NCI-H128 (cell line): ENCODE data around the gene UNC5A.

Source experiments
- DNase-seq: peaks from one replicate; lab custom pipeline; 2025; ENCODE audit not compliant: unreplicated experiment; lab: John Stamatoyannopoulos, UW

Gene UNC5A

GRCh38 chr5:176799488-176799887, 10.9 kb upstream of the UNC5A start:
- no peak for DNase-seq

DNA sequence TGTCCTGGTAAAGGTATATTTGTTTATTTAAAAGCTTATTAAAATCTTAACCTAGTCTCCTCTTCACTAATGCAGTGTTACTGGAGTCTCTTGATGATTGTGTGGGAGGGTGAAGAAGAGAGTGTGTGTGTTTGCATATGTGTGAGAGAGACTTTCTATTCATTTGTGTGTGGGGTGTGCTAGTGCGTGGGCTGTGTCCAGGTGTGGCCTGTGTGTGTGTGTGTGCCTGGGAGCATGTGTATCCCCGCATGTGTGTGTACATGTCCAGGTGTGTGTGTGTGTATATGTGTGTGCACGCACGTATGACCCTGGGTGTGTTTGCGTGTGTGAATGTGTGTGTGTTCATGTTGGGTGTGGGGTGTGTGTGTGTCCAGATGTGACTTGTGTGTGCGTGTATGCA, 10.3 kb upstream of the UNC5A start:
- no peak for DNase-seq

DNA sequence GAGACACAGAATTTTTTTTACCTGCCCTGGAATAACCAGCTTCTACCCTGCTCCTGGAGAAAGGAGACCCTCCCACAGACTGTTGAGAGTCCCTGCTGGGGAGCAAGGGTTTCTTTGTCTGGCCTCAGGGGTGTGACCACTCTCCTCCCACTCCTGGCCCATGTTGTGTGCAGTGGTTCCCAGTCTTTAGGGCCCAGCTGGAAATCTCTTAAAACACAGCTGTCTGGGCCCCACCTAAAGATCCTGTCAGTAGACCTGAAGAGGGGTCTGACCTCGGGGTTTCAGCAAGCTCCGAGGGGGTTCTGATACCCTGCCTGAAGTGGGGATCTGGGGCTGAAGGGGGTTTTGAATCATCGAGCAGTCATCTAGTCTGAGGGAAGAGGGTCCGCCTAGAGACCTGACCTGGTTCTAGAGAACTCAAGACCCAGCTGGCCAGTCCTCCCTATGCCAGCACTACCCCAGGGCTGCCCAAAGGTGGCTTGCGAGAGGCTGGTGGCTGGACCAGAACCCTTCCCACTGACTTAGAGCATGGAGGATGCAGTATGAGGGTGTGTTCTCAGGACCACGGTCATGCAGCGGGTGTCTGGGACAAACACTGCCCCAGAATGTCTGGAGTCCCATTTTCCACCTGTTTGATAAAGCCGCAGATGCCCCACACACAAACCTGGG, 8.1 kb upstream of the UNC5A start:
- DNase-seq = no peak

- no peak for DNase-seq
Measured at GRCh38 chr5:176803068-176803942, 7.1 kb upstream of the UNC5A start.

- DNase-seq = no peak
Measured at GRCh38 chr5:176803943-176804498, 6.3 kb upstream of the UNC5A start.

DNA sequence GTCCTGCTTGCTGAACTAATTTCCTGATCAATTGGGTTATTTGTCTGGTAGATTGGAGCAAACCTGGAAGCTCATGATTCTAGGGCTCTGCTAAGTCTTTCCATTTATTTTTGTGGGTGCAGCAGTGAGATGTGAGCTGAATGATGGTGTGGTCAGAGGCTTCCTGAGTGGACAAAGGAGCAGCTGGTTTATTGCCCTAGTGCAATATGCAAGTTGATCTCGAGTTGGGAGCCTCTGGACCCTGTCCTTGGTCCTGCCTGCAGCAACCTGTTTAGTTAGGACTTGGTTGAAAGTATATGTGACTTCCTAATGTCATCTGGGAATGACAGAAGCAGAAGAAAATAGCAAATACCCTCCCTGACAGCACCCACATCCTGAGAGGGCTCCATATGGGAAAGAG, 4.2 kb upstream of the UNC5A start:
- no peak for DNase-seq

GRCh38 chr5:176809544-176810080, 747 bp upstream of the UNC5A start:
- no peak for DNase-seq

DNA sequence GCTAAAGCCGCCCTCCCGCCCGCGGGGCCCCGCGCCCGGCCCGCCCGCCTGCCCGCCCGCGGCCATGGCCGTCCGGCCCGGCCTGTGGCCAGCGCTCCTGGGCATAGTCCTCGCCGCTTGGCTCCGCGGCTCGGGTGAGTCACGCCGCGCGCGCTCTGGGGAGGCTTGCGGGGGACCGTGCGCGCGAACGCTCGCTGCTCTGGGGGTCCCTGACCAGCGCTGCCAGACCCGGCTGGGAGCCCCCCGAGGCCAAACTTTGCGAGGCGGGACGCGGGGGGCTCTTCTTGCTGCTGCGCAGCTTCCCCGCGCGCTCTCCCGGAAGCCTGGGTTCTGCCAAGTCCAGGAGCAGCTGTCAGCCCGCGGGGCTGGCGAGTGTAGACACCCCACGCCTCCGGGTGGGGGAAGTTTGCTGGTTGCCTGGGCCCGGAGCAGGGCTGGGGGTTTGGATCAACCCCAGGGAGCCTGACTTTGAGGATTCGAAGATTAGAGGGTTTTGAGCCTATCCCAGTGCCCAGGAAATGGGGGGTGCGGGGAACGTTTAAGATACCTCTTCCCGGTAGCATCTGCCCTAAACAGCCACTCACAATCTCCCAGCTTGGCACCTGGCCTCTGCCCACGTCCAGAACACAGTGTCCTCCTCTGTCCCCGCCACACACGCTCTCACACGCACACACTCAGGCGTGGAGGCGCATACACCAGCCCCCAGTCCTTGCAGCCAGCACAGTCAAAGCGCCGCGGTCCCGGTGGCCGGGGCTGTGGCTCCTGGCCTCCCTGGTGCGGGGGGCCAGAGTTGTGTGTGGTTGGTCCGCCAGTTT, 535 bp downstream of the UNC5A start:
- DNase-seq = no peak

DNA sequence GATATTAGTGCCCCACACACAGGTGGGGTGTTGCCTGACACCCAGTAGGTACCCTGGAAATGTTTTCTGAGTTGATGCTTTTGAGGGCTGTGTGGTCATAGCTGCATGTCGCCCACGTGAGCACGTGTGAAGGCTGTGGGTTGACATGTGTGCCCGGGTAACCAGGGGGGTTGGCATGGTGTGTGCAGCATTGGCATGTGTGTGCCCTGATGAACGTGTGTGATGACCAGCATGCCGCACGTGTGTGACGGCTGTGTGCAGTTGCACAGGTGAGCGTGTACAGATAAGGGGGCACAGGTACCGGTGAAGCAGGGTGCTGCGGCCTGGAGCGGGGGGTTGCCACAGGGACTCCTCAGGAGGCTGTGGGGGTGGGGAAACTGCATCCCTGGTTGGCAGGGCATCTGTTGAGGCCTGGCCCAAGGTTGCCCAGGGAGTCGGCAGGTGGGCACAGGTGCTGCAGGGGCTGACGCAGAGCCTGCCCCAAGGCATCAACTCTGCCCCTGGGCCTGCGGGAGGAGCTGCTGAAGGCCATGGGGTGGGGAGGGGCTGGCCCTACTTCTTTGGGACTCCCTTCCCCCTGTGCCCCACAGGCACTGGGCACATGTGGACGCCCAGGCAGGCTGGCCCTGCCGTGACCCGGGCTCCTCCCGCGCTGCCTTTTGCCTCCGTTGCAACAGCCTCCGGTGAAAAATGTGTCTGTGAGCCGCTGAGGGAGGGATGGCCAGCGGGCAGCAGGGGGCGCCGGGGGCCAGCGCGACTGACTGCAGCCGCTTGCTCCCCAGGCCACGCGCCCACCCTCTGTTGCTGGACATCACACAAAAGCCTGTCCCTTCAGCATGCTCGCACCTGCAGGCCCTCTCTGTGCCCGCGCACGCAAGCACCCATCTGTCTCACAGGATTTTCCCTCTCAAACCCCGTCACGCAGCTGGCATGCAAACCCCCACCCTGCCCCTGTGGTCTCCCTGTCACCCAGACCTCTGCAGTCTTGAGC, 2.2 kb downstream of the UNC5A start:
- DNase-seq = no peak

DNA sequence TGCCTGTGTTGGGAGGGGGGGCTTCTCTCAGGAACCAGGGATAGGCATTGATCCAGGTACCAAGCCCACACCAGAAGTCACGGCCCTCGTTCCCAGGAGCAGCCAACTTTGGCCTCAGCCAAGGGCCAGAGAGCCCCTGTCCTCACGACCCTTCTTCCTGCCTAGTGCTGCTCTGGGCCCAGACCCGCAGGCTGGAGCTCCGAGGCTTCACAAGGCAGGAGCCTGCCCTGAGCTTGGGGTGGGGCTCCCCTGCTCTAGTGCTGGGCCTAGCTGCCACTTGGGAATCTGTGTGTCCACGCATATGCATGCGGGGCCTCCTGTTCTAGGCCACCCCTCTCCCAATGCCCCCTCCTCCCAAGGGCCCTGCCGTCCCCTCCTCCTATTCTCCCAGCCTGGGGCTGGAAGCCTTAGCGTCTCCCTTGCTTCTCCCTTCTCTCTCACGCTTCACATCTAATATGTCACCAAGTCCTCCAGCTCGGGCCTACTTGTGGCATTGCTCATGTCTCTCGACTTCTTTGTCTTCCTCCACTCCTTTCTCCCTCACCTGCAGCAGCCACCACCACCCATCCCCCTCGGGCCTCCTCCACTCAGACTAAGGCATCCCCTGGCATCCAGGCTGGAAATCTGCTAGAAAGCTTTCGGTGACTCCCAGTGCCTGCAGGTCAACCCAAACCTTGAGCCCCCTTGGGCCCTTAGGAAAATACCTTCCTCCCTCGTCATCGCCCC, 3.4 kb downstream of the UNC5A start:
- no peak for DNase-seq

GRCh38 chr5:176814313-176814685, 3.9 kb downstream of the UNC5A start:
- no peak for DNase-seq

DNA sequence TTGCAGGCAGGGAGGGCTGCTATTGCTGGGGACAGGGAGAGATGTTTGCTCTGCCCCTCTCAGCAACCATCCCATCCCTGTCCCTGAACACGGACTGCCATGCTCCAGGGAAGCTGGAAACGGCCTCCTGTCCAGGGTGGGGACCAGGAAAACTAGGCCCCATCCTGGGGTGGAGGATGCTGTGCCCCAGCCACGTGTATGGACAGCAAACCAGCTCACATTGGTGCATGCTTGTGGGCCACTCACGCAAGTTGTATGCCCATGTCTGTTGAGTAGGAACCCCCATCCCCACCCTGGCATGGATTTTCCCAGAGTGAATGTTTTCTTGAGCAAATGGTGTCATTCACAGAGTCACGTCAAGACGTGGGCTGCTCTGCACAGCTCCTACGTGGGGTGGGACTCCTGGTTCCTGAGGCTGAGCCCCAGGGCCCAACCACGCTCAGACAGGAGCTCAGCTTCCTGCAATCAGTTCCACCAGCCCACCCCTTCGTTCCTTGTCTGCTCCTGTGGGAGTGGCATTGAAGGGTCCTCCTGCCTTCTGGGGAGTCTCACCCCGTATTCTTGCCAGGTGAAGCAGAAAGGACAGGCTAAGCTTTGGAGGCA, 4.6 kb downstream of the UNC5A start:
- no peak for DNase-seq

DNA sequence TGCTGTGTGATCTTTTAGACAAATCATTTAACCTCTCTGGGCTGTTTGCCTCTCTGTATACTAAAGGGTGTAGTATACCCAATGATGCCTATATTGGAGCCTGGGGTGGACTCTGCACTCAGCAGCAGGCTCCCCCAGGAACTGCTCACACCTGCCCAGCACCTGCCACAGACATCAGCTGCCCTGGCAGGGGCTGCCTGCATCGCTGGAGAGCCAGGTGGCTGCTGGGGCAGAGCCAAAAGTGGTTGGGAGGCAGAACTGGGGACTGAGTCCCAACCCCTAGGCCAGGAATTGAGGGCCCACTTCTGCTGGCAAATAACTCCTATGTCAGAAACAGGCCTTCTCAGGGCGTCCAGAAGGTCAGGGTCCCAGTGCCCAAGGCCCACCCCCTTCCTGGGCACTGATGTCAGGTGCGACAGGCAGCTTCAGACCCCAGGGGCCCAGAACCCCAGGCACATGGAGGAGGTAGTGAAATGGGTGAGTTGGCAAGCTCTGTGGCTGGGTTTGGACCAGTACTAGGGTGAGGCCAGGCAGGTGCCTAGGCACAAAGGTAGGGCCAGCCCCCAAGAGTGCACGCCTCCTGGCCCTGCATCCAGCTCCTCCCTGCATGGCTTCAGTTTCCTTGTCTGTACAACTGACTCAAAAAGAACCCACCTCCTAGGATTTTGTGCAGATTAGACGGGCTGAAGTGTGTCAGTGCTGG, 5.8 kb downstream of the UNC5A start:
- DNase-seq = peak; percentile 31

DNA sequence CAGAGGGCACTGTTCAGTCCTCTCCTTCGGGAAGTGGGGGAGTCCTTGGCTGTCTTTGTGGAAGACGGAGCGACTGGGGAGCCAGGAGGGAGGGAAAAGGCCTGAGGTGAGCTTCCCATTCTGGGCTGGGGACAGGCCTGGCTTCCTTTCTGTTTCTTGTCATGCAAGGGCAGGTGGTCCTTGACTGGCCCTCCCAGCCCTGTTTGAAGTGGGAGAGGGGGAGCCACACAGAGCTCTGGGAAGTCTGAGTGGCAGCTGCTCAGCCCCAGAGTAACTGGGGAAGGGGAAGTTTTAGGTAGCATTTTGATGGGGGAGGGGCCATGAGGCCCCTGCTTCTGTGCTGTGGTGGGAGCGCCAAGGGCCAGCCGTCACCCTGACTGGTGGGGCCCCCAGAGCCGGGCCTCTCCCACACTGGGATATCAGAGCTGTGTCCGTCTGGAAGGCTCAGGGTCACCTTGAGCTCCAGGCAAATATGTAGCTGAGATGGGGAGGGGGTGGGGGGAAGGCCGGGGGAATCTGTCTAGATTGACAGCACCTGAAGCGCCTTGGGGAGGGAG, 6.5 kb downstream of the UNC5A start:
- DNase-seq = no peak

- DNase-seq = peak; percentile 45
Measured at GRCh38 chr5:176817369-176817840, 7.0 kb downstream of the UNC5A start.

- no peak for DNase-seq
Measured at GRCh38 chr5:176817841-176818377, 7.5 kb downstream of the UNC5A start.

GRCh38 chr5:176818391-176819098, 8.2 kb downstream of the UNC5A start:
- no peak for DNase-seq
